Kidney (tissue), 14 donors: Measurements from ENCODE around the gene POU2F1. TPM values are rescaled to one million over a fixed set of nuclear protein-coding genes. Genes with fewer than 3 reads are reported as not detected.
"Not testable (repeated sequence)": the region's sequence is repeated elsewhere in the genome, so short reads cannot be mapped to it uniquely, and the experiment has no call there.

Experiments
- DNase-seq, 5 donors: peaks; one replicate each; pipeline ENCODE4 v3.0.0-alpha.2; 2013 to 2020
- FAIRE-seq: peaks from 2 replicates; lab custom pipeline; 2012; peaks lifted over from hg19 to GRCh38; lab: Jason Lieb, UNC
- H3K27ac ChIP-seq, 2 donors: one replicate each; pipeline ENCODE4 v1.7.0; 2013; ENCODE audit warnings: low read depth in 2 of 2, low read length in 2 of 2, inconsistent platforms in 1 of 2
- H3K27me3 ChIP-seq: one replicate; pipeline ENCODE4 v1.7.1; 2013; ENCODE audit warnings: low read length, inconsistent platforms; ENCODE audit not compliant: control insufficient read depth, insufficient read depth
- H3K36me3 ChIP-seq, 3 donors: one replicate each; pipeline versions ENCODE4 v1.7.0 to v1.7.1; 2013; ENCODE audit warnings: low read length in 3 of 3, control low read depth in 1 of 3, inconsistent platforms in 1 of 3; ENCODE audit not compliant: insufficient read depth in 3 of 3, control insufficient read depth in 2 of 3
- H3K4me1 ChIP-seq, 3 donors: one replicate each; pipeline versions ENCODE4 v1.7.0 to v1.7.1; 2013; ENCODE audit warnings: low read length in 3 of 3, inconsistent platforms in 1 of 3, low read depth in 1 of 3; ENCODE audit not compliant: control insufficient read depth in 2 of 3, insufficient read depth in 2 of 3
- H3K4me3 ChIP-seq, 3 donors: one replicate each; pipeline versions ENCODE4 v1.7.0 to v1.8.1; 2013; ENCODE audit warnings: low read length in 3 of 3, control low read depth in 1 of 3, inconsistent platforms in 1 of 3
- H3K9ac ChIP-seq, 3 donors: one replicate each; pipeline versions ENCODE4 v1.7.0 to v1.7.1; 2013; ENCODE audit warnings: low read length in 3 of 3, control low read depth in 1 of 3, inconsistent platforms in 1 of 3
- H3K9me3 ChIP-seq, 3 donors: one replicate each; pipeline versions ENCODE4 v1.7.0 to v1.7.1; 2013; ENCODE audit warnings: low read length in 3 of 3, control low read depth in 1 of 3, inconsistent platforms in 1 of 3; ENCODE audit not compliant: control insufficient read depth in 2 of 3, insufficient read depth in 1 of 3
- CTCF ChIP-seq: IDR thresholded peaks from 3 replicates; pipeline ENCODE4 v1.5.1; 2012; ENCODE audit warnings: mild to moderate bottlenecking, moderate library complexity, borderline replicate concordance; ENCODE audit not compliant: insufficient read depth; ENCODE audit errors: extremely low read depth
- intact Hi-C: fragments of 100-400 bp; cut with DNase I; formaldehyde crosslinking; loops from one replicate; pipeline ENCODE4 v1.11.1; 2022
- polyA plus RNA-seq: library from polyadenylated mRNA; stranded (reverse); fragments of 350-450 nt; fragmentation: Illumina TruSeq; extraction: RNeasy Lipid Tissue Mini Kit (QIAGEN cat#74804); gene quantifications from one replicate; pipeline ENCODE4 v1.2.3, GENCODE V29; 2014; ENCODE audit warnings: low read depth, low replicate concordance; ENCODE audit not compliant: insufficient read depth
- total RNA-seq: library from RNA; stranded (reverse); fragmentation: NEBNext Ultra II Directional; extraction: Animal tissue kit (Norgen Biotek cat#: 25700); gene quantifications from one replicate; pipeline ENCODE4 v1.2.1, GENCODE V29; 2021
- donor health status: control.
- donor health status: control.
- donor health status: control.
- donor health status: control.
- donor health status: control.
- donor health status: DM: yes; HTN: yes; CAD: no.
- donor health status: Normal renal cell carcinoma (clear cell type).

POU2F1 gene
- total and polyA plus RNA-seq, 2 donors from 2014 or later, result 1.9 to 25.2 TPM

DNA sequence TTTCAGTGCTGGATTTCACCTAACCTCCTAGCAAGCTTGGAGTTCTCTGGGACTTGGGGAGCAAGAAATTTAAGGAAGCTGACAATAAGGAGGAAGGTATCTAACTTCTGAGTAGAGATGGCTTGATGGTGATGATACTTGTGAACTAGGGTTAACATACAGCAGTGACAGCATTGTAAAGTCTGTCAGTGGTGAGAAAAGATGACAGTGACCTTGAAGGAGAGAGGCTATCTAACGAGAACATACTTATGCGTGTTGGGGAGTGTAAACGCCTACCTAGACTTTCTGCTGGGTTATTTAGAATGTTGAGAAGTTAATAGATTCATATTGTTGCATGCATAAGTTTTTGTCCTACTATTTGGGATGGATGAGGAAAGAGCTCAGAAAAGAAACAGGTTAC is 16.3 kb downstream of the POU2F1 start:
- H3K27me3 ChIP-seq, result no peaks in the 10 kb centered on the region
- FAIRE-seq, result no peak
- H3K9me3 ChIP-seq, result no peaks in the 10 kb centered on the region
- H3K36me3 ChIP-seq, result no peaks in the 10 kb centered on the region
- no peak for DNase-seq
- peaks cover 0 to 6% (median 5%) of the 10 kb centered on the region in 3 donors for H3K4me1 ChIP-seq
- H3K9ac ChIP-seq, result no peak overlapping the region
- no peak for TF ChIP-seq CTCF
- intact Hi-C loops, result no loop called here
- H3K4me3 ChIP-seq, result no peak overlapping the region
- H3K27ac ChIP-seq, result no peak overlapping the region

DNA sequence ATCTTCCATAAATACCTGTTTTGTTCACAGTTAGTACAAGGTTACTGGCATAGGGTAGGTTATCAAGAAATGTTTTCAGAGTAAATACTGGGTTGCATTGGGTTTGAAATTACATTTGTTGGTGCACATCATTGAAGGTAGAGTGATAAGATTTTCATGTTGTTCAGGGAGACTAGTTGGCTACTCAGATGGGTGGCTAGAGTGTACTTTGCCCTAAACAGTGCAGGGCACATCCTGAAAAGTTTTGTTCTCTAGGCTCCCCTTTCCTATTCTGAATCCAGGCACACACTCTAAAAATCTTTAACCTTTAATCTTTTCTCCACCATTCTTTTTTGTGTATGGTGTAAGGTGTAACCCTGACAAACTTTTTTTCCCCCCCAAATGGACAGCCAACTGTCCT is 18.0 kb downstream of the POU2F1 start:
- DNase-seq, result no peak
- Histone ChIP-seq H3K9me3 (no peaks in the 10 kb centered on the region), H3K4me1 (peaks cover 0 to 3% (median 2%) of the 10 kb centered on the region in 3 donors), H3K4me3 (no peak overlapping the region), H3K27ac (no peak overlapping the region), H3K36me3 (no peaks in the 10 kb centered on the region), H3K9ac (no peak overlapping the region), H3K27me3 (no peaks in the 10 kb centered on the region)
- no peak for FAIRE-seq
- intact Hi-C loops, result no loop called here
- no peak for TF ChIP-seq CTCF

DNA sequence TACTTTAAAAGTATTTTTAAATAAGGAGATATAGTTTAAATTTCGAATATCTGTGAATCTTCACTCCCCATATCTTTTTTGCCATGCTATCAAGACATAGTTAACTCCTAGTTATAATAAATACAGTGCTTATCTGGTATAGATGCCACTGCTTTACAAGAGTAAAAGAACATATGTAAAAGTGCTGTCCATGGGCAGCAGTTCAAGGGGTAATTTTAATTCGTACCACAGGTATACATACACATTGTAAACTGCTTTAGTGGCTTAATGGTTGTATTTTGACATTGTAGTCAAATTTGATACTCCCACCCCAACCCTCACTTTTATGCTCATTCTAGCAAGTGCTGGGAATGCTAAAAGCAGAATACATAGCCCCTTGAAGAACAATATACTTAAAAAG is 18.6 kb downstream of the POU2F1 start:
- H3K9ac ChIP-seq, result no peak overlapping the region
- DNase-seq, result no peak
- FAIRE-seq, result no peak
- no peaks in the 10 kb centered on the region for H3K4me1 ChIP-seq
- no peaks in the 10 kb centered on the region for H3K36me3 ChIP-seq
- intact Hi-C loops, result no loop called here
- H3K9me3 ChIP-seq, result no peaks in the 10 kb centered on the region
- no peak for TF ChIP-seq CTCF
- H3K27me3 ChIP-seq, result no peaks in the 10 kb centered on the region
- H3K27ac ChIP-seq, result no peak overlapping the region
- no peak overlapping the region for H3K4me3 ChIP-seq

DNA sequence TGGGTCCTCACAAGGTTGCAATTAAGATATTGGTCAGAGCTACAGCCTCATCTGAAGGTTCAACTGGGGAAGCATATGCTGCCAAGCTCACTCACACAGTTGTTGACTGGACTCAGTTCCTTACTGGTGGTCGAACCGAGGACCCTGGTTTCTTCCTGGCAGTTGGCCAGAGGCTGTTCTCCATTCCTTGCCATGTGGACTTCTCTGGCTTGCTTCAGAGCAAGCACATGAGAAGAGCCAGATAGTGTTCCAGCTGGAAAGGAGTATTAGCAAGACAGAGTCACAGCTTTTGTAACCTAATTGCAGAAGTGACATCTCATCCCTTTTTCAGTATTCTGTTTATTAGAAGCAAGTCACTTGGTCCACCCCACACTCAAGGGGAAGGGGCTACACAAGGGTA is 23.6 kb downstream of the POU2F1 start:
- Histone ChIP-seq H3K4me3 (no peak overlapping the region), H3K27me3 (no peaks in the 10 kb centered on the region), H3K27ac (no peak overlapping the region), H3K9ac (no peak overlapping the region), H3K9me3 (no peaks in the 10 kb centered on the region), H3K4me1 (no peaks in the 10 kb centered on the region), H3K36me3 (no peaks in the 10 kb centered on the region)
- DNase-seq (no peak), FAIRE-seq (no peak)
- TF ChIP-seq CTCF, result no peak
- intact Hi-C loops, result no loop called here

DNA sequence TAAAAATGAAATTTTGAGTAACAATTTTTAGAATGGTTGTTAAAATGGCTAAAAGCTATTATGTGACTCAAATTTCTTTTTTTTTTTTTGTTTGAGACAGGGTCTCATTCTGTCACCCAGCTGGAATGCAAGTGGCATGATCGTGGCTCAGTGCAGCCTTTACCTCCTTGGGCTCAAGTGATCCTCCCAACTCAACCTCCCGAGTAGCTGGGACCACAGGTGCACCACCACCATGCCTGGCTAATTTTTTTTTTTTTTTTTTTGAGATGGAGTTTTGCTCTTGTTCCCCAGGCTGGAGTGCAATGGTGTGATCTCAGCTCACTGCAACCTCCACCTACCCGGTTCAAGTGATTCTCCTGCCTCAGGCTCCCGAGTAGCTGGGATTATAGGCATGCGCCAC is 24.5 kb downstream of the POU2F1 start:
- DNase-seq, H3K9ac ChIP-seq, H3K36me3 ChIP-seq, H3K27ac ChIP-seq, H3K27me3 ChIP-seq, H3K4me1 ChIP-seq, FAIRE-seq, intact Hi-C loops, H3K9me3 ChIP-seq, H3K4me3 ChIP-seq: not testable (repeated sequence)
